G401 (cell line): ENCODE results near the gene MT2A. TPM values are rescaled to one million over a fixed set of nuclear protein-coding genes. Genes with fewer than 3 reads are reported as not detected.
"Not testable (repeated sequence)": the region's sequence is repeated elsewhere in the genome, so short reads cannot be mapped to it uniquely, and the experiment has no call there.

Source experiments
- DNase-seq: peaks from one replicate; pipeline ENCODE4 v3.0.0-alpha.2; 2015; ENCODE audit warnings: low spot score
- in situ Hi-C: cut with HindIII; loops from 2 replicates; pipeline ENCODE4 v1.10.0; 2016; ENCODE audit warnings: low sequenced_read_pairs, mixed read lengths
- total RNA-seq: library from RNA; depleted of rRNA; stranded (reverse); fragments of >200 nt; shearing (Covaris generic); gene quantifications from 2 replicates; pipeline ENCODE4 v1.2.3, GENCODE V29; 2014

MT2A gene
- total RNA-seq, 1 experiment from 2014 or later: not detected

- no peak for DNase-seq
- in situ Hi-C loops: no loop called here
Measured at GRCh38 chr16:56616608-56617211, 8.3 kb downstream of the MT2A start.

- in situ Hi-C loops: no loop called here
- no peak for DNase-seq
Measured at GRCh38 chr16:56617212-56618085, 9.1 kb downstream of the MT2A start.

GRCh38 chr16:56618138-56618537 lies 9.8 kb downstream of the MT2A start:
- no peak for DNase-seq
- in situ Hi-C loops: no loop called here

- in situ Hi-C loops: no loop called here
- DNase-seq: no peak
Measured at GRCh38 chr16:56620339-56620897, 12.0 kb downstream of the MT2A start.

GRCh38 chr16:56621665-56622445 lies 13.5 kb downstream of the MT2A start:
- in situ Hi-C loops, DNase-seq: not testable (repeated sequence)

- in situ Hi-C loops, DNase-seq: not testable (repeated sequence)
Measured at GRCh38 chr16:56623184-56623583, 14.8 kb downstream of the MT2A start.

GRCh38 chr16:56623637-56624036 lies 15.3 kb downstream of the MT2A start:
- in situ Hi-C loops: no loop called here
- no peak for DNase-seq

GRCh38 chr16:56625140-56625942 lies 17.0 kb downstream of the MT2A start, which contains the start of gene MT1E:
MT1E (plus strand) TSS chr16:56625781; CDS start chr16:56625852, 71 bp downstream.
- peak; percentile 72 for DNase-seq
- in situ Hi-C loops: no loop called here

- DNase-seq: no peak
- in situ Hi-C loops: no loop called here
Measured at GRCh38 chr16:56625943-56626654, 17.7 kb downstream of the MT2A start.

- no peak for DNase-seq
- in situ Hi-C loops: no loop called here
Measured at GRCh38 chr16:56626685-56627084, 18.3 kb downstream of the MT2A start.

- no peak for DNase-seq
- in situ Hi-C loops: no loop called here
Measured at GRCh38 chr16:56628486-56629350, 20.3 kb downstream of the MT2A start.

- no peak for DNase-seq
- in situ Hi-C loops: no loop called here
Measured at GRCh38 chr16:56629531-56629930, 21.1 kb downstream of the MT2A start.

- in situ Hi-C loops: no loop called here
- DNase-seq: no peak
Measured at GRCh38 chr16:56630134-56630533, 21.8 kb downstream of the MT2A start.

- DNase-seq: no peak
- in situ Hi-C loops: no loop called here
Measured at GRCh38 chr16:56631197-56631596, 22.8 kb downstream of the MT2A start.

GRCh38 chr16:56631832-56632155 lies 23.4 kb downstream of the MT2A start:
- in situ Hi-C loops: no loop called here
- no peak for DNase-seq

GRCh38 chr16:56632156-56632847 lies 23.9 kb downstream of the MT2A start, which contains the start of gene MT1M:
MT1M (plus strand) TSS chr16:56632659; CDS start chr16:56632732, 73 bp downstream.
- in situ Hi-C loops: no loop called here
- DNase-seq: no peak
